ENCODE measurements around the gene SHISA9.

Gene SHISA9

GRCh38 chr16:13181432-13181831, 280.0 kb downstream of the SHISA9 start:
- Histone ChIP-seq H3K4me3 (replicated peaks; ENCODE audit: insufficient read depth, low read length) (no peak overlapping the region), H3K27me3 (ENCODE audit: insufficient read depth, poor library complexity, severe bottlenecking) (no peaks in the 10 kb centered on the region), H3K27ac (replicated peaks) (no peak overlapping the region)
- TF ChIP-seq POLR2AphosphoS5 (IDR thresholded peaks at IDR 0.05; ENCODE audit: low read depth) (no peak), REST (IDR thresholded peaks at IDR 0.05; ENCODE audit: insufficient replicate concordance, low read depth) (no peak), SPI1 (IDR thresholded peaks at IDR 0.05; ENCODE audit: borderline replicate concordance, low read depth) (no peak), GABPA (IDR thresholded peaks at IDR 0.05; ENCODE audit: low read depth) (no peak), CTCF (IDR thresholded peaks at IDR 0.05; ENCODE audit: insufficient read depth, low read length) (no peak)
- no peak for DNase-seq (ENCODE audit: low read depth in 1 of 2, low spot score in 1 of 2)

- no peak for DNase-seq (ENCODE audit: low read depth in 1 of 2, low spot score in 1 of 2)
- H3K4me3 ChIP-seq (replicated peaks; ENCODE audit: insufficient read depth, low read length), result no peak overlapping the region
- H3K27ac ChIP-seq (replicated peaks), result no peak overlapping the region
- TF ChIP-seq GABPA (IDR thresholded peaks at IDR 0.05; ENCODE audit: low read depth), result no peak
- TF ChIP-seq CTCF (IDR thresholded peaks at IDR 0.05; ENCODE audit: insufficient read depth, low read length), result no peak
- no peak for TF ChIP-seq SPI1 (IDR thresholded peaks at IDR 0.05; ENCODE audit: borderline replicate concordance, low read depth)
- TF ChIP-seq REST (IDR thresholded peaks at IDR 0.05; ENCODE audit: insufficient replicate concordance, low read depth), result no peak
- no peak for TF ChIP-seq POLR2AphosphoS5 (IDR thresholded peaks at IDR 0.05; ENCODE audit: low read depth)
- no peaks in the 10 kb centered on the region for H3K27me3 ChIP-seq (ENCODE audit: insufficient read depth, poor library complexity, severe bottlenecking)
Observed at GRCh38 chr16:13186813-13187212, 285.4 kb downstream of the SHISA9 start.

- TF ChIP-seq GABPA (IDR thresholded peaks at IDR 0.05; ENCODE audit: low read depth) (no peak), CTCF (IDR thresholded peaks at IDR 0.05; ENCODE audit: insufficient read depth, low read length) (no peak), REST (IDR thresholded peaks at IDR 0.05; ENCODE audit: insufficient replicate concordance, low read depth) (no peak), SPI1 (IDR thresholded peaks at IDR 0.05; ENCODE audit: borderline replicate concordance, low read depth) (no peak), POLR2AphosphoS5 (IDR thresholded peaks at IDR 0.05; ENCODE audit: low read depth) (no peak)
- Histone ChIP-seq H3K27ac (replicated peaks) (no peak overlapping the region), H3K27me3 (ENCODE audit: insufficient read depth, poor library complexity, severe bottlenecking) (no peaks in the 10 kb centered on the region), H3K4me3 (replicated peaks; ENCODE audit: insufficient read depth, low read length) (no peak overlapping the region)
- no peak for DNase-seq (ENCODE audit: low read depth in 1 of 2, low spot score in 1 of 2)
Observed at GRCh38 chr16:13189250-13189649, 287.9 kb downstream of the SHISA9 start.

All from HL-60 (cell line).